Measurements from ENCODE around the gene COQ7. TPM values are rescaled to one million over a fixed set of nuclear protein-coding genes. Genes with fewer than 3 reads are reported as not detected.

The COQ7 gene
- total RNA-seq, 3 donors from 2014 or later (not counting 1 experiment from before 2014, with no cell fraction given) = 16.3 to 17.9 (median 17.1) TPM

- Mint-ChIP-seq H3K4me3 (peak overlapping the region; percentile 92), H3K4me1 (peaks cover 11 to 15% of the 10 kb centered on the region in 2 donors), H3K27me3 (ENCODE audit: low read depth in 2 of 2) (peaks cover 0 to 5% of the 10 kb centered on the region in 2 donors), H3K9me3 (no peaks in the 10 kb centered on the region), H3K36me3 (no peaks in the 10 kb centered on the region), H3K27ac (peak overlapping the region; percentile 99)
- Histone ChIP-seq H3K36me3 (ENCODE audit: control insufficient read depth, insufficient read depth, low read length) (no peaks in the 10 kb centered on the region), H3K4me3 (ENCODE audit: low read length) (no peak overlapping the region), H3K4me1 (ENCODE audit: control insufficient read depth, insufficient read depth, low read length) (peaks cover 12% of the 10 kb centered on the region), H3K9me3 (ENCODE audit: control insufficient read depth, insufficient read depth, low read length) (no peaks in the 10 kb centered on the region), H3K27ac (ENCODE audit: low read length) (peak overlapping the region; percentile 92), H3K27me3 (ENCODE audit: control insufficient read depth, insufficient read depth, low read length) (no peaks in the 10 kb centered on the region)
- WGBS (ENCODE audit: insufficient coverage) = 68% methylated on average over 6 of the region's 9 CpGs
- DNase-seq = no peak
- ATAC-seq = no peak
- intact Hi-C loops (cut with micrococcal nuclease) = loop anchor here (1.0 to 5.0 kb wide), 2 partner anchors 141 to 265 kb away; partner anchors contain the start of genes ARL6IP1 and SMG1
- no peak for TF ChIP-seq CTCF (IDR thresholded peaks at IDR 0.05)
Measured at GRCh38 chr16:19066988-19067348, 446 bp upstream of the COQ7 start.

GRCh38 chr16:19068237-19068815 lies 912 bp downstream of the COQ7 start:
- peak overlapping the region; percentile 92 for H3K4me3 Mint-ChIP-seq
- 59% methylated on average over 18 of the region's 19 CpGs for WGBS (ENCODE audit: insufficient coverage)
- Histone ChIP-seq H3K27ac (ENCODE audit: low read length) (peak overlapping the region; percentile 92), H3K4me1 (ENCODE audit: control insufficient read depth, insufficient read depth, low read length) (peaks cover 12% of the 10 kb centered on the region), H3K27me3 (ENCODE audit: control insufficient read depth, insufficient read depth, low read length) (no peaks in the 10 kb centered on the region), H3K36me3 (ENCODE audit: control insufficient read depth, insufficient read depth, low read length) (peaks cover 1% of the 10 kb centered on the region), H3K9me3 (ENCODE audit: control insufficient read depth, insufficient read depth, low read length) (no peaks in the 10 kb centered on the region), H3K4me3 (ENCODE audit: low read length) (peak overlapping the region; percentile 53)
- peak overlapping the region; percentile 99 for H3K27ac Mint-ChIP-seq
- intact Hi-C loops (cut with micrococcal nuclease) = loop anchor here (2.0 to 5.0 kb wide), 2 partner anchors 266 to 486 kb away; partner anchors contain the start of genes ARL6IP1 and VPS35L
- H3K27me3 Mint-ChIP-seq (ENCODE audit: low read depth in 2 of 2) = peaks cover 0 to 5% of the 10 kb centered on the region in 2 donors
- no peaks in the 10 kb centered on the region for H3K36me3 Mint-ChIP-seq
- DNase-seq = peak in 1 of 2 donors; percentile 26
- no peak for TF ChIP-seq CTCF (IDR thresholded peaks at IDR 0.05)
- H3K9me3 Mint-ChIP-seq = no peaks in the 10 kb centered on the region
- H3K4me1 Mint-ChIP-seq = peaks cover 11 to 15% of the 10 kb centered on the region in 2 donors
- no peak for ATAC-seq

GRCh38 chr16:19071811-19072777 lies 4.7 kb downstream of the COQ7 start:
- no peaks in the 10 kb centered on the region for H3K9me3 ChIP-seq (ENCODE audit: control insufficient read depth, insufficient read depth, low read length)
- DNase-seq (peak; percentile 33 to 70), ATAC-seq (no peak)
- H3K27ac ChIP-seq (ENCODE audit: low read length) = no peak overlapping the region
- intact Hi-C loops (cut with micrococcal nuclease) = no loop called here
- Mint-ChIP-seq H3K27me3 (ENCODE audit: low read depth in 2 of 2) (no peaks in the 10 kb centered on the region), H3K4me1 (peaks cover 4 to 14% of the 10 kb centered on the region in 2 donors), H3K9me3 (no peaks in the 10 kb centered on the region), H3K36me3 (no peaks in the 10 kb centered on the region), H3K4me3 (no peak overlapping the region), H3K27ac (peak overlapping the region in 1 of 2 donors; percentile 7)
- H3K4me3 ChIP-seq (ENCODE audit: low read length) = no peak overlapping the region
- H3K36me3 ChIP-seq (ENCODE audit: control insufficient read depth, insufficient read depth, low read length) = peaks cover 7% of the 10 kb centered on the region
- no peaks in the 10 kb centered on the region for H3K27me3 ChIP-seq (ENCODE audit: control insufficient read depth, insufficient read depth, low read length)
- WGBS (ENCODE audit: insufficient coverage) = 83% methylated on average over 21 of the region's 21 CpGs
- TF ChIP-seq CTCF (IDR thresholded peaks at IDR 0.05) = peak; percentile 48
- H3K4me1 ChIP-seq (ENCODE audit: control insufficient read depth, insufficient read depth, low read length) = peaks cover 8% of the 10 kb centered on the region

Data from natural killer cell (primary cell).